Natural killer cell treated with Interleukin-12 subunit alpha and Interleukin-12 subunit beta and Interleukin-15 and Interleukin-18, amount 100 ng/mL, for 72 hours (primary cell): Measurements from ENCODE around the gene RAB9A. TPM values are rescaled to one million over a fixed set of nuclear protein-coding genes. Genes with fewer than 3 reads are reported as not detected.

ENCODE experiments used
- ATAC-seq, 2 donors: fragments of 150-1000 bp; cut with Tn5 transposase in 1 of 2; sonication (Bioruptor Pico), chemical (Tn5 transposase) in 1 of 2; 2 replicates each; pipeline ENCODE4 v1.10.0; 2021
- DNase-seq: peaks from one replicate; pipeline ENCODE4 v3.0.0; 2022; ENCODE audit warnings: low spot score
- H3K27ac Mint-ChIP-seq, 2 donors: 1 replicate in 1 of 2; 2 replicates in 1 of 2; pipeline ENCODE4 v1.8.0; 2022; ENCODE audit warnings: mixed read lengths in 2 of 2, mild to moderate bottlenecking in 1 of 2, moderate library complexity in 1 of 2
- H3K27me3 Mint-ChIP-seq, 2 donors: 1 replicate in 1 of 2; 2 replicates in 1 of 2; pipeline ENCODE4 v1.8.0; 2022; ENCODE audit warnings: mixed read lengths in 2 of 2
- H3K36me3 Mint-ChIP-seq: one replicate; pipeline ENCODE4 v1.8.0; 2022; ENCODE audit warnings: mixed read lengths
- H3K4me1 Mint-ChIP-seq, 2 donors: 1 replicate in 1 of 2; 2 replicates in 1 of 2; pipeline ENCODE4 v1.8.0; 2022; ENCODE audit warnings: low read depth in 2 of 2, mixed read lengths in 2 of 2, mild to moderate bottlenecking in 1 of 2
- H3K4me3 Mint-ChIP-seq: one replicate; pipeline ENCODE4 v1.8.0; 2022; ENCODE audit warnings: mixed read lengths
- H3K9me3 Mint-ChIP-seq: 2 replicates; pipeline ENCODE4 v1.8.0; 2022; ENCODE audit warnings: mixed read lengths
- total RNA-seq, 2 donors: library from RNA; stranded (reverse); gene quantifications; one replicate each; pipeline ENCODE4 v1.2.3, GENCODE V29; 2022

RAB9A gene
- total RNA-seq, 2 donors from 2014 or later, result 27.7 to 73.6 TPM

- Mint-ChIP-seq H3K27me3 (peaks cover 0 to 7% of the 10 kb centered on the region in 2 donors), H3K4me1 (peaks cover 24 to 28% of the 10 kb centered on the region in 2 donors), H3K36me3 (no peaks in the 10 kb centered on the region), H3K9me3 (no peaks in the 10 kb centered on the region), H3K27ac (peak overlapping the region in 1 of 2 donors; percentile 60), H3K4me3 (no peak overlapping the region)
- ATAC-seq (no peak), DNase-seq (no peak)
These were observed 4.6 kb upstream of the RAB9A start for GRCh38 chrX:13684361-13684760.

- H3K27me3 Mint-ChIP-seq, result peaks cover 0 to 7% of the 10 kb centered on the region in 2 donors
- H3K4me1 Mint-ChIP-seq, result peaks cover 23 to 26% of the 10 kb centered on the region in 2 donors
- H3K27ac Mint-ChIP-seq, result peak overlapping the region; percentile 63 to 90
- peaks cover 2% of the 10 kb centered on the region for H3K36me3 Mint-ChIP-seq
- H3K4me3 Mint-ChIP-seq, result peak overlapping the region; percentile 23
- ATAC-seq (no peak), DNase-seq (no peak)
- H3K9me3 Mint-ChIP-seq, result no peaks in the 10 kb centered on the region
These were observed 3.7 kb upstream of the RAB9A start for GRCh38 chrX:13685126-13685763.

GRCh38 chrX:13687203-13687602 lies 1.7 kb upstream of the RAB9A start:
- no peak for DNase-seq
- Mint-ChIP-seq H3K4me3 (peak overlapping the region; percentile 68), H3K9me3 (no peaks in the 10 kb centered on the region), H3K27ac (peak overlapping the region; percentile 90 to 91), H3K27me3 (peaks cover 0 to 10% of the 10 kb centered on the region in 2 donors), H3K4me1 (peaks cover 31 to 40% of the 10 kb centered on the region in 2 donors), H3K36me3 (peaks cover 7% of the 10 kb centered on the region)
- ATAC-seq, result peak in 1 of 2 donors; percentile 9

- peaks cover 17% of the 10 kb centered on the region for H3K36me3 Mint-ChIP-seq
- H3K4me3 Mint-ChIP-seq, result peak overlapping the region; percentile 91
- ATAC-seq (peak; percentile 12 to 37), DNase-seq (no peak)
- peak overlapping the region; percentile 90 to 91 for H3K27ac Mint-ChIP-seq
- peaks cover 0 to 14% of the 10 kb centered on the region in 2 donors for H3K27me3 Mint-ChIP-seq
- no peaks in the 10 kb centered on the region for H3K9me3 Mint-ChIP-seq
- H3K4me1 Mint-ChIP-seq, result peaks cover 43 to 53% of the 10 kb centered on the region in 2 donors
These were observed 457 bp upstream of the RAB9A start for GRCh38 chrX:13688384-13688957.

- Mint-ChIP-seq H3K4me1 (peaks cover 43 to 56% of the 10 kb centered on the region in 2 donors), H3K4me3 (peak overlapping the region; percentile 91), H3K27me3 (peaks cover 0 to 12% of the 10 kb centered on the region in 2 donors), H3K9me3 (no peaks in the 10 kb centered on the region), H3K36me3 (peaks cover 17% of the 10 kb centered on the region), H3K27ac (peak overlapping the region; percentile 90 to 91)
- no peak for ATAC-seq
- DNase-seq, result no peak
These were observed 848 bp downstream of the RAB9A start for GRCh38 chrX:13689741-13690211.

GRCh38 chrX:13690836-13691235 lies 1.9 kb downstream of the RAB9A start:
- no peaks in the 10 kb centered on the region for H3K9me3 Mint-ChIP-seq
- H3K4me1 Mint-ChIP-seq, result peaks cover 44 to 56% of the 10 kb centered on the region in 2 donors
- peaks cover 24% of the 10 kb centered on the region for H3K36me3 Mint-ChIP-seq
- DNase-seq (no peak), ATAC-seq (no peak)
- peaks cover 0 to 12% of the 10 kb centered on the region in 2 donors for H3K27me3 Mint-ChIP-seq
- peak overlapping the region; percentile 91 for H3K4me3 Mint-ChIP-seq
- peak overlapping the region; percentile 90 to 91 for H3K27ac Mint-ChIP-seq

- Mint-ChIP-seq H3K4me3 (peak overlapping the region; percentile 86), H3K4me1 (peaks cover 46 to 61% of the 10 kb centered on the region in 2 donors), H3K9me3 (no peaks in the 10 kb centered on the region), H3K27ac (peak overlapping the region; percentile 90 to 91), H3K36me3 (peaks cover 24% of the 10 kb centered on the region), H3K27me3 (peaks cover 0 to 12% of the 10 kb centered on the region in 2 donors)
- DNase-seq, result no peak
- peak in 1 of 2 donors; percentile 10 for ATAC-seq
These were observed 3.0 kb downstream of the RAB9A start for GRCh38 chrX:13691841-13692371.

GRCh38 chrX:13692771-13693231 lies 3.9 kb downstream of the RAB9A start:
- DNase-seq, result no peak
- Mint-ChIP-seq H3K36me3 (peaks cover 24% of the 10 kb centered on the region), H3K9me3 (no peaks in the 10 kb centered on the region), H3K27ac (peak overlapping the region; percentile 90 to 91), H3K27me3 (peaks cover 0 to 10% of the 10 kb centered on the region in 2 donors), H3K4me1 (peaks cover 47 to 66% of the 10 kb centered on the region in 2 donors), H3K4me3 (peak overlapping the region; percentile 86)
- ATAC-seq, result peak in 1 of 2 donors; percentile 7

- Mint-ChIP-seq H3K27me3 (peaks cover 0 to 7% of the 10 kb centered on the region in 2 donors), H3K4me3 (peak overlapping the region; percentile 86), H3K36me3 (peaks cover 24% of the 10 kb centered on the region), H3K9me3 (no peaks in the 10 kb centered on the region), H3K27ac (peak overlapping the region; percentile 90 to 91), H3K4me1 (peaks cover 44 to 63% of the 10 kb centered on the region in 2 donors)
- ATAC-seq (no peak), DNase-seq (no peak)
These were observed 4.5 kb downstream of the RAB9A start for GRCh38 chrX:13693341-13693961.

GRCh38 chrX:13694359-13694758 lies 5.4 kb downstream of the RAB9A start:
- Mint-ChIP-seq H3K27ac (peak overlapping the region; percentile 90 to 91), H3K27me3 (peaks cover 0 to 7% of the 10 kb centered on the region in 2 donors), H3K4me3 (peak overlapping the region; percentile 64), H3K36me3 (peaks cover 27% of the 10 kb centered on the region), H3K9me3 (no peaks in the 10 kb centered on the region), H3K4me1 (peaks cover 45 to 70% of the 10 kb centered on the region in 2 donors)
- DNase-seq (no peak), ATAC-seq (no peak)

GRCh38 chrX:13694983-13695382 lies 6.1 kb downstream of the RAB9A start:
- DNase-seq (no peak), ATAC-seq (no peak)
- H3K9me3 Mint-ChIP-seq, result no peaks in the 10 kb centered on the region
- peak overlapping the region; percentile 64 for H3K4me3 Mint-ChIP-seq
- peak overlapping the region; percentile 79 to 94 for H3K27ac Mint-ChIP-seq
- H3K36me3 Mint-ChIP-seq, result peaks cover 30% of the 10 kb centered on the region
- H3K4me1 Mint-ChIP-seq, result peaks cover 48 to 73% of the 10 kb centered on the region in 2 donors
- H3K27me3 Mint-ChIP-seq, result peaks cover 0 to 7% of the 10 kb centered on the region in 2 donors

- H3K27ac Mint-ChIP-seq, result peak overlapping the region; percentile 79 to 94
- DNase-seq (no peak), ATAC-seq (no peak)
- H3K27me3 Mint-ChIP-seq, result peaks cover 0 to 5% of the 10 kb centered on the region in 2 donors
- peaks cover 44 to 73% of the 10 kb centered on the region in 2 donors for H3K4me1 Mint-ChIP-seq
- H3K36me3 Mint-ChIP-seq, result peaks cover 24% of the 10 kb centered on the region
- no peaks in the 10 kb centered on the region for H3K9me3 Mint-ChIP-seq
- peak overlapping the region; percentile 64 for H3K4me3 Mint-ChIP-seq
These were observed 6.7 kb downstream of the RAB9A start for GRCh38 chrX:13695601-13696115.

- Mint-ChIP-seq H3K4me3 (peak overlapping the region; percentile 88), H3K27me3 (peaks cover 0 to 6% of the 10 kb centered on the region in 2 donors), H3K36me3 (peaks cover 27% of the 10 kb centered on the region), H3K27ac (peak overlapping the region; percentile 81 to 94), H3K9me3 (no peaks in the 10 kb centered on the region), H3K4me1 (peaks cover 50 to 77% of the 10 kb centered on the region in 2 donors)
- no peak for DNase-seq
- ATAC-seq, result peak; percentile 80 to 83
These were observed 8.5 kb downstream of the RAB9A start for GRCh38 chrX:13697455-13697854.
